Thyroid gland (tissue), 4 donors: ENCODE results near the gene PHYKPL.

Experiments used
- CTCF ChIP-seq, 6 experiments: fragments of 200-600 bp in 3 of 6; fragments of 450-650 bp in 3 of 6; sonication (generic) in 3 of 6; IDR thresholded peaks; one replicate each; pipeline ENCODE4 v1.5.1; 2016 to 2019; ENCODE audit warnings: antibody characterized with exemption in 6 of 6, mild to moderate bottlenecking in 2 of 6, inconsistent platforms in 1 of 6, moderate library complexity in 1 of 6
- POLR2A ChIP-seq, 2 donors: fragments of 450-650 bp; IDR thresholded peaks; one replicate each; pipeline ENCODE4 v1.6.1; 2017; ENCODE audit warnings: antibody characterized with exemption in 2 of 2, mild to moderate bottlenecking in 2 of 2, moderate library complexity in 1 of 2

GRCh38 chr5:178232920-178233429 is 373 bp upstream of the PHYKPL start:
- TF ChIP-seq POLR2A (IDR thresholded peaks at IDR 0.05) (no peak), CTCF (IDR thresholded peaks at IDR 0.05) (no peak)
